Prostate gland (tissue), 2 donors: Measurements from ENCODE around the gene FCSK. TPM values are rescaled to one million over a fixed set of nuclear protein-coding genes. Genes with fewer than 3 reads are reported as not detected.

Experiments
- DNase-seq: peaks from one replicate; pipeline ENCODE4 v3.0.0-alpha.2; 2019; ENCODE audit warnings: low spot score
- H3K27ac ChIP-seq, 2 donors: fragments of 200-600 bp; sonication (generic); 2 replicates each; pipeline ENCODE4 v1.5.1; 2017 to 2019
- H3K27me3 ChIP-seq: fragments of 200-600 bp; sonication (generic); replicated peaks from 2 replicates; pipeline ENCODE4 v1.5.1; 2019; ENCODE audit not compliant: insufficient read depth
- H3K36me3 ChIP-seq, 2 donors: fragments of 200-600 bp; sonication (generic); 1 replicate in 1 of 2; 2 replicates in 1 of 2; pipeline versions ENCODE4 v1.5.1 to v1.8.1; 2017 to 2019
- H3K4me1 ChIP-seq: fragments of 200-600 bp; sonication (generic); replicated peaks from 2 replicates; pipeline ENCODE4 v1.5.1; 2019
- H3K4me3 ChIP-seq, 2 donors: fragments of 200-600 bp; sonication (generic); 2 replicates each; pipeline ENCODE4 v1.5.1; 2017 to 2019
- H3K9me3 ChIP-seq: fragments of 200-600 bp; sonication (generic); 2 replicates; pipeline ENCODE4 v1.5.1; 2017
- CTCF ChIP-seq, 4 experiments: fragments of 200-600 bp in 2 of 4; fragments of 450-650 bp in 2 of 4; sonication (generic) in 2 of 4; IDR thresholded peaks; 1 replicate in 3 of 4; 2 replicates in 1 of 4; pipeline ENCODE4 v1.5.1; 2016 to 2019; ENCODE audit warnings: antibody characterized with exemption in 4 of 4, mild to moderate bottlenecking in 2 of 4, moderate library complexity in 2 of 4
- POLR2A ChIP-seq: fragments of 450-650 bp; IDR thresholded peaks from one replicate; pipeline ENCODE4 v1.6.1; 2016; ENCODE audit warnings: antibody characterized with exemption, mild to moderate bottlenecking
- POLR2AphosphoS5 ChIP-seq: sonication (generic); formaldehyde crosslinking; IDR thresholded peaks from one replicate; pipeline ENCODE4 v1.6.1; 2017; ENCODE audit warnings: antibody characterized with exemption
- WGBS: methylation state at CpG from one replicate; pipeline ENCODE4 v1.1.5; 2018; 5-methylcytosine and 5-hydroxymethylcytosine counted together
- intact Hi-C: fragments of 100-400 bp; cut with DNase I; formaldehyde crosslinking; loops from one replicate; pipeline ENCODE4 v1.14.2; 2022
- small RNA-seq, 2 donors: library from RNA; depleted of rRNA; stranded (forward); fragments of <200 nt; gene quantifications; one replicate each; pipeline ENCODE3, GENCODE V24; 2016
- total RNA-seq, 2 donors: library from RNA; depleted of rRNA; stranded (reverse); fragments of >200 nt; gene quantifications; one replicate each; pipeline ENCODE4 v1.1.0, GENCODE V29; 2016

FCSK gene
- total RNA-seq, 2 donors from 2014 or later, result 23.0 to 33.1 TPM

- Histone ChIP-seq H3K36me3 (peaks cover 6 to 12% of the 10 kb centered on the region in 2 donors), H3K9me3 (no peaks in the 10 kb centered on the region), H3K4me3 (no peak overlapping the region), H3K27ac (no peak overlapping the region), H3K4me1 (peaks cover 4% of the 10 kb centered on the region), H3K27me3 (no peaks in the 10 kb centered on the region)
- no peak for DNase-seq
- WGBS, result 74% methylated on average over 8 of the region's 8 CpGs
- intact Hi-C loops, result no loop called here
- TF ChIP-seq POLR2AphosphoS5 (no peak), POLR2A (no peak), CTCF (IDR thresholded peaks at IDR 0.05) (no peak)
Measured at GRCh38 chr16:70527315-70527996, 73.1 kb downstream of the FCSK start.

GRCh38 chr16:70529051-70529777 lies 74.8 kb downstream of the FCSK start:
- WGBS, result 59% methylated on average over 8 of the region's 8 CpGs
- TF ChIP-seq CTCF (IDR thresholded peaks at IDR 0.05) (peak in 3 of 4 experiments; percentile 26 to 63 (median 58)), POLR2A (no peak)
- H3K27ac ChIP-seq, result no peak overlapping the region
- intact Hi-C loops, result no loop called here
- no peak overlapping the region for H3K4me3 ChIP-seq
- no peak for DNase-seq
- H3K4me1 ChIP-seq, result no peaks in the 10 kb centered on the region
- H3K36me3 ChIP-seq, result peaks cover 6 to 22% of the 10 kb centered on the region in 2 donors
- no peaks in the 10 kb centered on the region for H3K9me3 ChIP-seq
- no peaks in the 10 kb centered on the region for H3K27me3 ChIP-seq

Small RNA genes lying within 50 kb of the gene (small RNA-seq; reads per million reads assigned to genes)
- gene RNU6-23P (0 to 0.20 reads per million in 2 donors), gene RPS27P26 (0 reads per million in 2 donors), gene SNORD111B (131 to 343 reads per million in 2 donors)

Other genes starting within 250 kb of the FCSK start
- gene EXOSC6, start 202.7 kb upstream of the FCSK start, total RNA-seq, result 10 to 100 TPM; 29.7 to 44.9 TPM
- 10 to 100 TPM; 79.1 to 93.1 TPM for gene AARS1, start 165.1 kb upstream of the FCSK start, total RNA-seq
- gene DDX19B, start 155.4 kb upstream of the FCSK start, total RNA-seq, result 10 to 100 TPM; 27.4 to 37.0 TPM
- 10 to 100 TPM; 27.7 to 42.8 TPM for gene DDX19A, start 107.7 kb upstream of the FCSK start, total RNA-seq
- 10 to 100 TPM in 1 of 2 donors, 1 to 10 TPM in 1; 8.7 to 54.5 TPM for gene ST3GAL2, start 15.5 kb upstream of the FCSK start, total RNA-seq
- 10 to 100 TPM; 34.6 to 62.0 TPM for gene COG4, start 69.0 kb downstream of the FCSK start, total RNA-seq
- 100 to 1,000 TPM in 1 of 2 donors, 10 to 100 TPM in 1; 98.4 to 138 TPM for gene SF3B3, start 69.2 kb downstream of the FCSK start, total RNA-seq
- 10 to 100 TPM in 1 of 2 donors, 1 to 10 TPM in 1; 2.9 to 16.6 TPM for gene IL34, start 192.0 kb downstream of the FCSK start, total RNA-seq
- gene MTSS2, start 231.5 kb downstream of the FCSK start, total RNA-seq, result 10 to 100 TPM; 42.4 to 92.4 TPM